Stimulated activated CD4-positive, alpha-beta T cell treated with anti-CD3 and anti-CD28 coated beads, TNF-alpha, amount 100 ng/mL, for 48 hours (primary cell): ENCODE results near the gene PDCD5.

Source experiments
- DNase-seq, 3 donors: peaks; one replicate each; pipeline ENCODE4 v3.0.0-alpha.2; 2020; ENCODE audit warnings: low read depth in 3 of 3

Gene PDCD5

GRCh38 chr19:32631381-32631780, 50.4 kb downstream of the PDCD5 start:
- no peak for DNase-seq
